ENCODE results near the gene AOC3. TPM values are rescaled to one million over a fixed set of nuclear protein-coding genes. Genes with fewer than 3 reads are reported as not detected.
"Not testable (repeated sequence)": the region's sequence is repeated elsewhere in the genome, so short reads cannot be mapped to it uniquely, and the experiment has no call there.

AOC3 gene
- total RNA-seq, 2 donors from 2014 or later: 20.7 to 57.7 TPM

- Histone ChIP-seq H3K27ac (no peak overlapping the region), H3K27me3 (replicated peaks; ENCODE audit: insufficient read depth) (no peaks in the 10 kb centered on the region), H3K9me3 (no peaks in the 10 kb centered on the region), H3K4me1 (replicated peaks) (no peaks in the 10 kb centered on the region), H3K36me3 (no peaks in the 10 kb centered on the region), H3K4me3 (no peak overlapping the region)
- TF ChIP-seq CTCF (IDR thresholded peaks at IDR 0.05): no peak
- no peak for TF ChIP-seq POLR2AphosphoS5 (IDR thresholded peaks at IDR 0.05)
- TF ChIP-seq POLR2A (IDR thresholded peaks at IDR 0.05): no peak
- intact Hi-C loops (cut with DNase I): no loop called here
- WGBS: 90% methylated on average over 8 of the region's 8 CpGs
- no peak for DNase-seq (ENCODE audit: low spot score)
These were observed 31.2 kb downstream of the AOC3 start for GRCh38 chr17:42882166-42882565.

GRCh38 chr17:42883802-42884558 is 33.0 kb downstream of the AOC3 start:
- Histone ChIP-seq H3K4me3 (no peak overlapping the region), H3K36me3 (no peaks in the 10 kb centered on the region), H3K4me1 (replicated peaks) (no peaks in the 10 kb centered on the region), H3K27me3 (replicated peaks; ENCODE audit: insufficient read depth) (no peaks in the 10 kb centered on the region), H3K9me3 (no peaks in the 10 kb centered on the region), H3K27ac (no peak overlapping the region)
- intact Hi-C loops (cut with DNase I): no loop called here
- DNase-seq (ENCODE audit: low spot score): no peak
- TF ChIP-seq CTCF (IDR thresholded peaks at IDR 0.05): no peak
- TF ChIP-seq POLR2A (IDR thresholded peaks at IDR 0.05): no peak
- TF ChIP-seq POLR2AphosphoS5 (IDR thresholded peaks at IDR 0.05): no peak
- WGBS: 66% methylated on average over 7 of the region's 7 CpGs

- H3K9me3 ChIP-seq; H3K27ac ChIP-seq; H3K27me3 ChIP-seq (replicated peaks; ENCODE audit: insufficient read depth); H3K36me3 ChIP-seq; intact Hi-C loops (cut with DNase I); DNase-seq (ENCODE audit: low spot score); H3K4me3 ChIP-seq; H3K4me1 ChIP-seq (replicated peaks): not testable (repeated sequence)
- 94% methylated on average over 3 of the region's 3 CpGs for WGBS
These were observed 34.8 kb downstream of the AOC3 start for GRCh38 chr17:42885806-42886205.

- 57% methylated on average over 15 of the region's 15 CpGs for WGBS
- TF ChIP-seq CTCF (IDR thresholded peaks at IDR 0.05): no peak
- no peak for TF ChIP-seq POLR2A (IDR thresholded peaks at IDR 0.05)
- no peak for TF ChIP-seq POLR2AphosphoS5 (IDR thresholded peaks at IDR 0.05)
- DNase-seq (ENCODE audit: low spot score): no peak
- Histone ChIP-seq H3K36me3 (no peaks in the 10 kb centered on the region), H3K4me3 (no peak overlapping the region), H3K9me3 (no peaks in the 10 kb centered on the region), H3K4me1 (replicated peaks) (no peaks in the 10 kb centered on the region), H3K27me3 (replicated peaks; ENCODE audit: insufficient read depth) (no peaks in the 10 kb centered on the region), H3K27ac (no peak overlapping the region)
- intact Hi-C loops (cut with DNase I): no loop called here
These were observed 35.5 kb downstream of the AOC3 start for GRCh38 chr17:42886283-42887176.

GRCh38 chr17:42889809-42890208 is 38.8 kb downstream of the AOC3 start:
- no peak for DNase-seq (ENCODE audit: low spot score)
- Histone ChIP-seq H3K27me3 (replicated peaks; ENCODE audit: insufficient read depth) (no peaks in the 10 kb centered on the region), H3K9me3 (no peaks in the 10 kb centered on the region), H3K4me3 (no peak overlapping the region), H3K27ac (no peak overlapping the region), H3K4me1 (replicated peaks) (no peaks in the 10 kb centered on the region), H3K36me3 (no peaks in the 10 kb centered on the region)
- TF ChIP-seq POLR2AphosphoS5 (IDR thresholded peaks at IDR 0.05): no peak
- no peak for TF ChIP-seq POLR2A (IDR thresholded peaks at IDR 0.05)
- no peak for TF ChIP-seq CTCF (IDR thresholded peaks at IDR 0.05)
- 87% methylated on average over 7 of the region's 7 CpGs for WGBS
- intact Hi-C loops (cut with DNase I): no loop called here
